Gastroesophageal sphincter (tissue), 4 donors: ENCODE results near the gene FLVCR1. TPM values are rescaled to one million over a fixed set of nuclear protein-coding genes. Genes with fewer than 3 reads are reported as not detected.

Experiments used
- ATAC-seq: fragments of 150-250 bp; one replicate; pipeline ENCODE4 v1.9.1; 2016; ENCODE audit warnings: mild to moderate bottlenecking, moderate library complexity
- H3K27ac ChIP-seq, 4 donors: fragments of 200-600 bp; sonication (generic) in 3 of 4; 1 replicate in 3 of 4; 2 replicates in 1 of 4; pipeline ENCODE4 v1.5.1; 2016 to 2019
- H3K27me3 ChIP-seq: fragments of 200-600 bp; sonication (generic); one replicate; pipeline ENCODE4 v1.5.1; 2019
- H3K36me3 ChIP-seq, 2 donors: fragments of 200-600 bp; sonication (generic); one replicate each; pipeline ENCODE4 v1.5.1; 2019; ENCODE audit warnings: control low read depth in 1 of 2
- H3K4me1 ChIP-seq, 3 donors: fragments of 200-600 bp; sonication (generic); 1 replicate in 2 of 3; 2 replicates in 1 of 3; pipeline ENCODE4 v1.5.1; 2016 to 2019; ENCODE audit warnings: control low read depth in 2 of 3
- H3K4me3 ChIP-seq, 2 donors: fragments of 200-600 bp; sonication (generic); one replicate each; pipeline ENCODE4 v1.5.1; 2019; ENCODE audit warnings: mild to moderate bottlenecking in 1 of 2, moderate library complexity in 1 of 2
- H3K9me3 ChIP-seq, 3 donors: fragments of 200-600 bp; sonication (generic); one replicate each; pipeline ENCODE4 v1.5.1; 2017 to 2019; ENCODE audit warnings: control low read depth in 2 of 3
- EP300 ChIP-seq: sonication (generic); formaldehyde crosslinking; IDR thresholded peaks from one replicate; pipeline ENCODE4 v1.6.1; 2017; ENCODE audit warnings: antibody characterized with exemption, mild to moderate bottlenecking
- POLR2A ChIP-seq, 2 donors: fragments of 450-650 bp; IDR thresholded peaks; one replicate each; pipeline ENCODE4 v1.6.1; 2017; ENCODE audit warnings: antibody characterized with exemption in 2 of 2, mild to moderate bottlenecking in 2 of 2, moderate library complexity in 1 of 2
- POLR2AphosphoS5 ChIP-seq: sonication (generic); formaldehyde crosslinking; IDR thresholded peaks from one replicate; pipeline ENCODE4 v1.6.1; 2017; ENCODE audit warnings: antibody characterized with exemption
- WGBS, 2 donors: methylation state at CpG; one replicate each; pipeline ENCODE4 v1.1.5; 2018; ENCODE audit warnings: low coverage in 1 of 2; 5-methylcytosine and 5-hydroxymethylcytosine counted together
- total RNA-seq, 4 donors: library from RNA; depleted of rRNA; stranded (reverse); fragments of >200 nt; gene quantifications; one replicate each; pipeline ENCODE4 v1.1.0, GENCODE V29; 2016
- TF ChIP-seq, protein P1 (sequence below), 4 experiments: fragments of 200-600 bp in 2 of 4; fragments of 450-650 bp in 2 of 4; sonication (generic) in 1 of 4; IDR thresholded peaks; one replicate each; pipeline ENCODE4 v1.5.1; 2017 to 2019; ENCODE audit warnings: antibody characterized with exemption in 4 of 4, mild to moderate bottlenecking in 2 of 4, moderate library complexity in 2 of 4

Gene FLVCR1
- total RNA-seq, 4 donors from 2014 or later, result 3.2 to 9.2 (median 4.4) TPM

- Histone ChIP-seq H3K4me1 (peaks cover 0 to 9% (median 0%) of the 10 kb centered on the region in 3 donors), H3K27ac (no peak overlapping the region), H3K4me3 (no peak overlapping the region), H3K36me3 (no peaks in the 10 kb centered on the region), H3K27me3 (no peaks in the 10 kb centered on the region), H3K9me3 (no peaks in the 10 kb centered on the region)
- ATAC-seq, result peak; percentile 68
- 28 to 89% methylated on average over 4 to 5 of the region's 13 CpGs for WGBS, 2 donors
- TF ChIP-seq, protein P1, sequence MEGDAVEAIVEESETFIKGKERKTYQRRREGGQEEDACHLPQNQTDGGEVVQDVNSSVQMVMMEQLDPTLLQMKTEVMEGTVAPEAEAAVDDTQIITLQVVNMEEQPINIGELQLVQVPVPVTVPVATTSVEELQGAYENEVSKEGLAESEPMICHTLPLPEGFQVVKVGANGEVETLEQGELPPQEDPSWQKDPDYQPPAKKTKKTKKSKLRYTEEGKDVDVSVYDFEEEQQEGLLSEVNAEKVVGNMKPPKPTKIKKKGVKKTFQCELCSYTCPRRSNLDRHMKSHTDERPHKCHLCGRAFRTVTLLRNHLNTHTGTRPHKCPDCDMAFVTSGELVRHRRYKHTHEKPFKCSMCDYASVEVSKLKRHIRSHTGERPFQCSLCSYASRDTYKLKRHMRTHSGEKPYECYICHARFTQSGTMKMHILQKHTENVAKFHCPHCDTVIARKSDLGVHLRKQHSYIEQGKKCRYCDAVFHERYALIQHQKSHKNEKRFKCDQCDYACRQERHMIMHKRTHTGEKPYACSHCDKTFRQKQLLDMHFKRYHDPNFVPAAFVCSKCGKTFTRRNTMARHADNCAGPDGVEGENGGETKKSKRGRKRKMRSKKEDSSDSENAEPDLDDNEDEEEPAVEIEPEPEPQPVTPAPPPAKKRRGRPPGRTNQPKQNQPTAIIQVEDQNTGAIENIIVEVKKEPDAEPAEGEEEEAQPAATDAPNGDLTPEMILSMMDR (IDR thresholded peaks at IDR 0.05), result peak in 3 of 4 experiments; percentile 13 to 32 (median 22)
- TF ChIP-seq EP300 (no peak), POLR2AphosphoS5 (peak; percentile 13)
Measured at GRCh38 chr1:212915245-212916091, 57.4 kb downstream of the FLVCR1 start.

DNA sequence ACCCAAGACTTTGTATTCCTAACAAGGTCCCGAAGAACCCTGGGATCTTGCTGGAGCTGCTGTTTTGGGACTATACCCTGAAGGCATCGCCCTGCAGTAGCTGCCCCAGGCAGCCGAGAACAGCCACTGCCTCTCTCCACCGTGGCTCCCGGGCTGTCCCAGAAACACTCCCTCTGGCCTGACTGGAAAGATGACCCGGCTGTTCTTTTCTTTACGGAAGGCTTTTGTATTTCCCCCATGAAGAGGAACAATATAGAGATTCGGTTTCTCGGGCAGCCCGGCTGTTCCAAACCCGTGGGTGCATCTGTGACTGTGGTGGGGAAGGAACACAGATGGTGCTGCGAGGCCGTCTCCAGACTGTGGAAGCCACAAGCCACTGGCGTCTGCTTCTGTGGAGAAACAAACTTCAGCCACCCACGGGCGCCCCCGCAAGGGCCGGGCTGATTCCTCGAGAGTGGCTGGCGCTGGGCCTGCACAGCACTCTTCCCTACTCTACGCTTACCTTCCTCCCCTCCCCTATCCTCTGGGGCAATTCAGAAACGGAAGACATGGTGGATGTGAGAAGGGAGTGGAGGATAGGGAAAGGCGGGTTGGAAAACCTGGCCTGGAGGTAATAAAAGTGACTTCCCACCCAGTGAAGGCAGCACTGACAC is 58.5 kb downstream of the FLVCR1 start:
- Histone ChIP-seq H3K27ac (peak overlapping the region in 1 of 4 donors; percentile 21), H3K9me3 (no peaks in the 10 kb centered on the region), H3K27me3 (no peaks in the 10 kb centered on the region), H3K36me3 (no peaks in the 10 kb centered on the region), H3K4me1 (peaks cover 0 to 9% (median 0%) of the 10 kb centered on the region in 3 donors), H3K4me3 (peak overlapping the region in 1 of 2 donors; percentile 14)
- 27 to 44% methylated on average over 5 to 8 of the region's 23 CpGs for WGBS, 2 donors
- peak; percentile 43 for ATAC-seq
- TF ChIP-seq POLR2A (IDR thresholded peaks at IDR 0.05), result no peak
- TF ChIP-seq POLR2AphosphoS5, result no peak
- TF ChIP-seq, protein P1 (IDR thresholded peaks at IDR 0.05), result no peak
- no peak for TF ChIP-seq EP300

DNA sequence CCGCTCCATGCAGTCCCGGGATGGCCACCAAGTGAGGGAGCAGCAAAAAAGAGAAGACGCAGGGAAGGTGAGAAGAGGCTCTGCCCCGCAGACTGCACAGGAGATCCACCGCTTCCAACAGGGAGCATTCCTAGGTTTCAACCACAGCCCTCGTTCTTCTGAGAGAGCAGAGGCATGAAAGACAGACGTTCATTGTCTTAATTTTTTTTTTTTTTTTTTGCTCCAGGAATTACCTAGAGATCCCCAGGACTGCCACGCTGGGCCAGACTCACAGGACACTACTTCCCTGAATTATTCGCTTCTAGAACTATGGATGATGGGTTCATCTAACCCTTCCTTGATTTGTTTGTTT is 59.0 kb downstream of the FLVCR1 start:
- WGBS, 2 donors, result 64 to 84% methylated on average over 6 to 8 of the region's 9 CpGs
- Histone ChIP-seq H3K27ac (no peak overlapping the region), H3K27me3 (no peaks in the 10 kb centered on the region), H3K9me3 (no peaks in the 10 kb centered on the region), H3K4me1 (peaks cover 0 to 9% (median 0%) of the 10 kb centered on the region in 3 donors), H3K4me3 (no peak overlapping the region), H3K36me3 (no peaks in the 10 kb centered on the region)
- ATAC-seq, result no peak
- TF ChIP-seq POLR2AphosphoS5, result no peak

GRCh38 chr1:212917858-212918257 is 59.8 kb downstream of the FLVCR1 start:
- no peak overlapping the region for H3K27ac ChIP-seq
- no peak overlapping the region for H3K4me3 ChIP-seq
- 60% methylated on average over 2 of the region's 5 CpGs; no CpG with 5 or more reads in 1 of the 2 donors for WGBS, 2 donors
- peaks cover 0 to 9% (median 0%) of the 10 kb centered on the region in 3 donors for H3K4me1 ChIP-seq
- no peaks in the 10 kb centered on the region for H3K27me3 ChIP-seq
- TF ChIP-seq EP300 (no peak), POLR2AphosphoS5 (no peak), POLR2A (IDR thresholded peaks at IDR 0.05) (no peak)
- TF ChIP-seq, protein P1 (IDR thresholded peaks at IDR 0.05), result no peak
- H3K9me3 ChIP-seq, result no peaks in the 10 kb centered on the region
- H3K36me3 ChIP-seq, result no peaks in the 10 kb centered on the region
- ATAC-seq, result no peak

DNA sequence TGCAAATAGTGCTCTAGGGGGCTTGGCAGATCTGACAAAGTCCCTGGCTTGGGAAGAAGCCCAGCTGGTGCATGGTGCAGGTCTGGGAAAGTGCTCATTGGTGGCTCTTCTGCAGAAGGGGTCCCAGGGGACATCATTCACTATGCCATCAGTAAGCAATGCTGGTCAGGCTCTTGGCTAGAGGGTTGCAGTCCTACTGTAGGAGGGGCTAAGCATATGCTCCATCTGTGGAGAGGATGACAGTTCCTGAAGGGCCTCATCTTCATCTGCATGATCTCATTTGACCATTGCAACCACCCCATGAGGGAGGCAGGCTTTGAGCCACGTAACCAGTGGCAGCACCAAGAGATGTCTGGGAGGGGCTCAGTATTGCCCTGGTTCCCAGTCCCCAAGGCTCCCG is 60.7 kb downstream of the FLVCR1 start:
- Histone ChIP-seq H3K36me3 (no peaks in the 10 kb centered on the region), H3K27me3 (no peaks in the 10 kb centered on the region), H3K4me3 (no peak overlapping the region), H3K4me1 (peaks cover 0 to 10% (median 0%) of the 10 kb centered on the region in 3 donors), H3K27ac (no peak overlapping the region), H3K9me3 (no peaks in the 10 kb centered on the region)
- 64 to 90% methylated on average over 1 to 2 of the region's 2 CpGs for WGBS, 2 donors
- ATAC-seq, result no peak
- TF ChIP-seq, protein P1 (IDR thresholded peaks at IDR 0.05), result no peak
